HG03460 (cell line): ENCODE results near the gene MXD3.
A peak's percentile ranks its signal among the peaks of the same experiment; 100 is the strongest.
"Not testable (repeated sequence)": the region's sequence is repeated elsewhere in the genome, so short reads cannot be mapped to it uniquely, and the experiment has no call there.

Source experiments
- ATAC-seq: cut with Tn5 transposase; IDR thresholded peaks from one replicate; pipeline ENCODE4 v1.9.1; 2021; ENCODE audit not compliant: unreplicated experiment

MXD3 gene

DNA sequence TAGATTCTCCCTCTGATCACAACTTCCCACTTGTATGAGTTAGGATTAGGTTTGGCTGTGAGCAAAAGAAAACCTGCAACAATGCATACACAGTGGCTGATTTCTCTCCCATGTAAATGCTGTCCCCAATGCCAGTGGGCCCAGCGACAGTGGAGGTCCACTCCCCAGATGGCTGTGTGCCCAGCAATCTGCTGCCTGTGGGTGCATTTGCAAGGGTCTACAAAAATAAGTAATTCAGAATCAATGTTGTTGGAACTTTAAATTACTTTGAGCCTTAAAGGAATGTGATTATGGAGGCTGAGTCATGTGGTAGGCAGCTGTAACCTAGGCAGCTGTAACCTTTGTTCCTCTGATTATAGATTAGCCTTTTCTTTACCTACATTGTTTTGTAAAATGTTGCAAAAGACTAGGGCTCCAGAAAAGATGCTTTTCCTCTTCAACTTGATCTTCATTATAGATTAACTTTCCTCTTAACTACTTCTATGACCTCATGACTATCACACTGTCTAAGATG lies 14.2 kb upstream of the MXD3 start:
- ATAC-seq: no peak

DNA sequence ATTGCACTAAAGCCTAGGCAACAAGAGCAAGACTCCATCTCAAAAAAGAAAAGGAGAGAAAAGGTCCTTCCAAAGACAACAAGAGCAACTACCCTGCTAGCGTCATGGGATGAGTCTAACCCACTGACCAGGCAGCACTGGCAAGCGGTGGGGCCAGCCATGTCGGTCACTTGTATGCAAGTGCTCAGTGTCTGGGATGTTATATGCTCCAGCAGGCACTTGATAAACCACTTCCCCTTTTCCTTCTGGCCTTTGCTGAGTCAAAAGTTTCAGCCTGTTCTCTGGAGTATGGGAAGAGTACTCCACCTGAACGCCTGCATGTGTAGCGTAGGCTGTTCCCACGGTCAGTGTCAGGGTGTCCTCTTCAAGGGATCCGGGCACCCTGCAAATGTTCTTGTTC lies 9.2 kb upstream of the MXD3 start:
- ATAC-seq: no peak

DNA sequence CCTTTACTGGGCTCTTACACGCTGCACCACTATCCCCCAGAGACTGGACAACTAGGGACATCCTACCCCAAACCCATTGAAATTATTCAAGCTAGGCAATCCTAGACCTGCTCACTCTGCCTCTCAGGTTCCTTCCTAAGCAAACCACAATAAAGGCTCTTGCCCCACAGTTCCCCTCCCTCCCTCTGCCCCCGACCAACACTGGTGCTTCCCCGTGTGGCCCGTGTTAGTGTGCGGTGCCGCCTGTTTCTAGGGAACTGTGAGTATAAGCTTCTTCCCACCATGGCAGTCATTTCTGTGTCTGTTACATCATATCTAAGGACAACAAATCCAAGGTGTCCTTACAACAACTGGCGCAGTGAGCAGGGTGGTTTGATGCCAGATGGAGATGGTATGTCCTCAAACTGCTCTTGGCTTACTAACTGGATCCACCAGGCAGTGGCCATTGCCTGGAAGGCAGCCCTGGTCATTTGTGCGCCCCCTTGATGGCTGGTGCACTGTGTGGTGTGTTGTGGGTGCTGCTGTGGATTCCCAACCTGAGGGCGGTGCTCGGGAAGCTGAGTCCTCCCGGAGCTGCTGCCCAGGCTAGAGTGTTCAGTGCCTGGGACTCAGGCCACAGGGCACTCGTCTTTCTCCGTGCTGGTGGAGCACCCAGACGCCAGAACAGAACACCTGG lies 8.4 kb upstream of the MXD3 start:
- no peak for ATAC-seq

DNA sequence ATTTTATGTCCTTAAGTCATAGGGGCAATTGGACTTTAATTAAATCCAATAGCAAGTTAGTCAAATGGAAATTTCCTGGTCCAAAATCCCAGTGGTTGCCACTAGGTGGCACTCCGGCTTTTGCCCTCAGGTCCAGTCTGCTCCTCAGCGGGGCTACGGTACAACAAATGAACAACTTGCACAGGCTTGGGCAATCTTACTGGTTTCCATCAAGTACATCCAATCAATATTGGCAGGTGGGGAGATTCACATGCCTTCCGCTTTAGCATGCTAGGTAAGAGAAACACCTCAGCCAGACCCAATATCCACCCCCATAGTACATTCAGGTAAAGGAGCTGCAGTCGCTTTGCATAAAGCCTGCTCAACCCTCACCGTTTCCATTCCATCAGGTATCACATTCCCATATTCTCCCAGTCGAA lies 6.3 kb upstream of the MXD3 start:
- ATAC-seq: no peak

DNA sequence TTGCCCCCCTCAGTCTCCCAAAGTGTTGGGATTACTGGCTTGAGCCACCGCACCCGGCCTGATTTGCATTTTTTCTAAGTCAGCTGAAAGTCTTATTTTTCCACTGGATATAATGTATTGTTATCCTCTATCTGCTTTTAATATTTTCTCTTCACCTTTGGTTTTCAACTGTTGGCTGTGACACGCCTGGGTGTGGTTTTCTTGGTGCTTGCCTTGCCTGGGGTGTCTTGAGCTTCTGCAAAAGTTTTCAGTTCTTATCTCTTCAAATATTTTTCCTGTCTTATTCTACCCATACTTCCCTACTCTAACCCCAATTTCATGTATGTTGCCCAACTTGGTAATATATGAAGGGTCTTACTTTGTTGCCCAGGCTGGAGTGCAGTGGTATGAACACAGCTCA lies 4.3 kb upstream of the MXD3 start:
- no peak for ATAC-seq

DNA sequence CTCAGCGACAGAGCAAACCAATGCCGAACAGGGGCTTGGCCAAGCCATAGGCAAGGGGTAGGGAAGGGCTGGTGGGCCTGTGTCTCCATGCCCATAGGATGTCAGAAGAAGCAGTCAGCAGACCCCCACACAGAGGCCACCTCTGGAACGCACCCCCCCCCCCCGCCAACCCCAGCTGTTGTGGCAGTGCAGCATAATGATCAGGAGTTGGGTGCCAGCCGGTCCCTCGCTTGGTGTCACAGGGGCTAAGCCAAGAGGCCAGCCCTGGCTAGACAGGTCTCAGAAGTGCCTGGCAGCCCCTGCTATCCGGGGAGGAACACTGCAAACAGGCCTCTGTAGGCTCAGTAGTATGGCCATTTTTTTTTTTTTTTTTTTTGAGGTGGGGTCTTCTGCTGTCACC lies 3.7 kb upstream of the MXD3 start:
- ATAC-seq: no peak

DNA sequence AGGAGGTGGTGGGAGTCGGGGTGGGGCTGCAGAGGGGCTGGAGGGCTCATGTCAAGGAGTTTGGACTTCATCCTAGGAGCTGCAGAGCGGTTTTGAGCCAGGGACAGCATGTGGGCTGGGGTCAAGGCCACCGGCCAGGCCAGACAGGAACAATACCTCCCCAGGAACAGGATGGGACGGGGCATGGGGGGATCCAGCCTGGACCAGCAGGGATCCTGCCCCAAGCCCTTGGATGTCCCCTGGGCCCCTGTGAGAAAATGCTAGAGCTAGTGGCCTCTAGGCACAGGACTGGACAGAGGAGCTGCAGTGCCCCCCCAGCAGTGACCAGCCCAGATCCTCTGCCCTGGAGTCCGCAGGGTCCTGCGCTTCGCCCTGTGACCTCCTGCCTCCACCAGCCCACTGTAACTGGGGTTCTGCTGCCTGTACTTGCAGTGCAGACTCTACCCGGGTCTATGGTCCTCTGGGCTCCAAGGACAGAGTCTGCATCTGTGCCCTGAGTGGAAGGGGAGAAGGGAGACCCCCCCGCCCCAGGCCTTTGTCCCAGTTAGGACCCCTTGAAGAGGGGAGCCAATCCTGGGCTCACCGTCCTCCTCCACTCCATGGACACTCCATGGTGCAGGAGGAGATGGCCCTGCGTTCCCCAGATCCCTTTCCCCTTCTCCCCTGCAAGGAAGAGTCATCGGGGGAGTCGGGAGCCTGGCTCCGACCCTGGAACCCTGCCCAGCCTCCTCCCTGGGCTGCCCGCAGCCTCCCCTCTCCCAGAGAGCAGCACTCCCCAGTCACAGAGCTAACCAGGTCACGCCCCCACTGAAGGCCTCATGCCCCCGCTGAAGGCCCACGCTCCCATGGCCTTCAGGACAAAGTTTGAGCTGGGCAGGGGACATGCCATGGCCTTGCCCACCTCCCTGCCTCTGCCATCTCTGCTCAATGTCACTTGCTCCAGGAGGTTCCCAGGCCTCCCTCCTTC lies 3.0 kb upstream of the MXD3 start:
- no peak for ATAC-seq

DNA sequence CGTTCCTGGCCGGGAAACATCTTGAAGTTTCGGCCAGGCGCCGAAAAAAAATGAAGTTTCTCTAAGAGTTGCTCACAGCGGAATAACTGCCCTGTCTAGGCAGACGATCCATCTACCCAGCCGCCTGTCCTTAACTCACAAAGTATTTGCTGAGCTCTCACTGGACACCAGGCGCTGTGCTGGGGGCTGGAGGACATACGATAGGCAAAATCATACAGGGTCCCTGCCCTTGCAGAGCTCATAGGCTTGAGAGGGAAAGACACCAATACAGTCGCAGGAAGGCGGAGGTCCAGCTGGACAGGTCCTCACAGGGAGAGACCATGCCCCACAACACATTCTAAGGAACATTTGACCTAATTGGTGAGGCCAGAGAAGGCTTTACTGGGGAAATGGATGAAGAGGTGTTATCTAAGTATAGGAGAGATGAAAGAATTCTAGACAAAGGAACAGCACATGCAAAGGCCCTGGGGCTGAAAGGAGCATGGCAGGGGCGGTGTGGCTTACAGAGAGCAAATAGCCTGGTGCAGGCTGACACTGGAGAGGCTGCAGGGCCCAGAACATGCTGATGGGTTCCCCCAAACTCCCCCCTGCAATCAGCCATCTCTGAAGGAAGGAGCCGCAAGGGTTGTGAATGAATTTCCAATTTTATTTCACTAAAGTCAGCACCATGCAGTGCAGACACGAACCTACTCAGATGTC lies 2.0 kb upstream of the MXD3 start:
- no peak for ATAC-seq

DNA sequence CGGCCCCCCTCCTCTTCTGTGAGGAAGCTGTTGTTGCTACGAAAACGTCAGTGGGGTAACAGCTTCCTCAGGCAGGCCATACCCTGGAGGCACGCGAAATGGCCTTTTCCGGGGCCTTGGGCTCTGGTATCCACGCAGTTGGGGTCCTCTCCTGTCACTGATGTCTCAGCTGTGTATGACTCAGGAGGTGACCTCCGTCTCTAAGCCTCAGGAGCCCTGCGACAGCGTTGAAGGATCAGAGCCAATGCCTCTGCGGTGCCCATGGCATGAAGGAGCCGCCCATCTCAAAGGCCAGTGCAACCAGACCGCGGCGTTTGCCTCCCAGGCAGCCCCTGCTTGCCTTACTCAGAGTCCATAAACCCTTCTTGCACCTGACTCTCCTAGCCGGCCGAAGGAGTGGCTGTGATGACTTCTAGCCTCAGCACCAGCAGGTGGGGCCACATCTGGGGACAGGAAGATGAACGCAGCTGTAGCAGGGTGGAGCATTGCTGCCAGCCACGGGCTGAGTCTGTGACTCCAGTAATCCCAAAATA lies 1.0 kb upstream of the MXD3 start:
- peak; percentile 26 for ATAC-seq

DNA sequence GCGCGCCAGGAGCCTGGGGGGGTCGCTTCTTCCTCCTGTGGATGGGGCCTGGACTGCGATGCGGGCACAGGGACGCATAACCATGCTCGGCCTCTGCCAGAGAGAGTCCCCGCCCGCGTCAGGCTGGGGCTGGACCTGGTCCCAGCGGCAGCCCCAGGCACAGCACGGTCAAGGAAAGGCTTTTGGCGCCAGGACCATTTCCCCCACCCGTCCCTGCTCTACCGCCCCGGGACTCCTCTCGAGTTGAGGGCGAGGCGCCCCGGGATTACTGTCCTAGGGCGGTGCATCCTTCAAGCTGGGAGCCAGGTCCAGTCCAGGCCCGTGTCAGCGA lies 341 bp downstream of the MXD3 start:
- peak; percentile 2 for ATAC-seq

DNA sequence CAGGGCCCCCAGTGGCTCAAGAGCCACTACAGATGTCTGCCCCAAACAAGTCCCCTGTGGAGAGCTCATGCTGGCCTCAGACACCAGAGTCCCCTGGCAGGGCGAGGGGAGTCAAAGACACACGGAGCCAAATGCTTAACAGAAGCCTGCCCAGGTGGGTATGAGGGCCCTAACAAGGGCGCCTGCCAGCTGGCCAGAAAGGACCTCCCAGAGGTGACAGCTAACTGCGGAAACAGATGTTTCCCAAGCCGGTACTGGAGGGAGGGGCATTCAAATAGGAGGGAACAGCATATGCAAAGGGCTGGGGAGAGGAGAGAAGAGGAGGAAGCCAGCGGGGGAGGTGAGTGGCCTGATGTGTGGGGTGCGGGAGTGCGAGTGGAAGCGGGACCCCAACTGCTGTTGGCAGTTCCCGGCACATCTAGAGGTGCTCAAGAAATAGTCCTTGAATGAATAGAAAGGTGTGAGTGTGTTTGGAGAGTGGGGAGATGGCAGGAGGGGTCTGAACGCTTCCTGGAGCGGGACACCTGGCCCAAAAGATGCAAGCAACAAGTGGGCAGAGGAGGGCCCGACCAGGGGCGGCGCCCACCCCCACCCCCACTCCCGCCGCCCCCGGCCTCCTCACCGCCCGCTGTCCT lies 824 bp downstream of the MXD3 start:
- ATAC-seq: no peak

DNA sequence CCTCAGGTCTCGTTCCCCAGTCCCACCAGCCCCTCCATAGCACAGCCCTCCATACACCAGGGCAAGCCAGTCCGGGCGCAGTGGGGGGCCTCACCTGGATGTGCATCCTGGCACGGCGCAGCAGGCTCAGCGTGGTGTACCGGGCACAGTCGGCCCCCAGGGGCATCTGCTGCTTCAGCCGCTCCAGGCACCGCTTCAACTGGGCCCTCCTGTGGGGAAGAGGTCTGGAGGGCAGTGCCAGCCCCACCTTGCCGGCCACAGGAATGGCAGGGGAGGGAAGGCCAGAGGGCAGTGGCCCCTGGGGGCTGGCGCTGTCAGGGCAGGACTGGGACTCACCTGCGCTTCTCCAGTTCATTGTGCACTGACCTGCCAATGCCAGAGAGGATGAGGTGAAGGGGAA lies 1.4 kb downstream of the MXD3 start:
- no peak for ATAC-seq

DNA sequence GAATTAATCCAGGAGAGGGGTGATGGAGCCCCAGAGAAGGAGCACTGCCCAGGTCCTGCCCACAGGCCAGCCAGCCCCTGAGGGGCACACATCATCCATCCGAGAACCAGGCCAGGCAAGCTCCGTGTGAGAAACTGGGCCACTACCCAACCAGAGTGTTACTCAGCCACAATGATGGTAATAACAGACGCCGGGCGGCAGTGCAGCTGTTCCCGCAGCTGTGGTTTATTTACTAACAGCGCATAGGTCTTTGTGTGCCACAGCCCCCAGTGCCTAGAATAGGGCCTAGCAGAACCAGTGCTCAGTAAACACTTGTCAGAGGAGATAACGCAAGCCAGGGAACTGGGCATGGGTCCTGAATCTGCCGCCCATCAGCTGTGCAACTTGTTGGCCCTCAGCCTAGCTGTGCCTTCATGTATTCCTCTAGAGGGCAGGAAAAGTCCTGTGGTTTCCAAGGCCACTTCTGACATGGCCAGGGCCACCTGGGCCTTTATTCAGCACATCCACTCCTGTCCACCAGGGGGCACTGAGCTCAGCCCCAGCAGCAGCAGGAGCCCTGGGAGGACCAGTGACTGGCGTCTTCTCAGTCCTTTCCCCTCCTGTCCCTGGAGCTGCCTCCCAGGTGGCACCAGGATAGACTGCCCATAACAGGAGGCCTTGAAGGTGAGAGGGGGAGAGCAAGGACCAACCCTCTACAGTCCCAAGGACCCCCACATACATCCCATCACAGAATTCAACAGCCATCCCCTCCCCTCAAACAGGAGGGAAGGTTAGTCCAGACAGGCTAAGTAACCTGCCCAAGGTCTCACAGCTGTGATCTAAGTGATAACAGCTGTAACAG lies 2.1 kb downstream of the MXD3 start:
- ATAC-seq: no peak

DNA sequence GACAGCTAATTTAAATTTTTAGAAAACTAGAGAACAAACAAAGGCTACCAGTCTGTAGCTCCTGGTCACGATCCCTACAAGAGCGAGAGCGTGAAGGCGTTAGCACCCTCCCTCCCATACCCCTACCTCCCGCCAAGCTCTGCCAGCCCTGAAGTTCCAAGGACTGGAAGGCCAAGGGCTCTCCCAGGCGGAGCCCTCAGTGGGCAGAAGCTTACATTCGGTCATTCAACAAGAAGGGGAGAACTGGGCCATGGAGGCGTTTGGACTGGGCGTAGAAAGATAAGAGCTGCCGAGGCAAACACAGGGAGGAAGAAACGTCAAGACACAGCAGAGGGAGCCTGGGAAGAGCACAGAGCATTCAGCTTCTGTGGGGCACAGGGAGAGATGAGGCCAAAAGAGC lies 3.0 kb downstream of the MXD3 start:
- ATAC-seq: no peak

DNA sequence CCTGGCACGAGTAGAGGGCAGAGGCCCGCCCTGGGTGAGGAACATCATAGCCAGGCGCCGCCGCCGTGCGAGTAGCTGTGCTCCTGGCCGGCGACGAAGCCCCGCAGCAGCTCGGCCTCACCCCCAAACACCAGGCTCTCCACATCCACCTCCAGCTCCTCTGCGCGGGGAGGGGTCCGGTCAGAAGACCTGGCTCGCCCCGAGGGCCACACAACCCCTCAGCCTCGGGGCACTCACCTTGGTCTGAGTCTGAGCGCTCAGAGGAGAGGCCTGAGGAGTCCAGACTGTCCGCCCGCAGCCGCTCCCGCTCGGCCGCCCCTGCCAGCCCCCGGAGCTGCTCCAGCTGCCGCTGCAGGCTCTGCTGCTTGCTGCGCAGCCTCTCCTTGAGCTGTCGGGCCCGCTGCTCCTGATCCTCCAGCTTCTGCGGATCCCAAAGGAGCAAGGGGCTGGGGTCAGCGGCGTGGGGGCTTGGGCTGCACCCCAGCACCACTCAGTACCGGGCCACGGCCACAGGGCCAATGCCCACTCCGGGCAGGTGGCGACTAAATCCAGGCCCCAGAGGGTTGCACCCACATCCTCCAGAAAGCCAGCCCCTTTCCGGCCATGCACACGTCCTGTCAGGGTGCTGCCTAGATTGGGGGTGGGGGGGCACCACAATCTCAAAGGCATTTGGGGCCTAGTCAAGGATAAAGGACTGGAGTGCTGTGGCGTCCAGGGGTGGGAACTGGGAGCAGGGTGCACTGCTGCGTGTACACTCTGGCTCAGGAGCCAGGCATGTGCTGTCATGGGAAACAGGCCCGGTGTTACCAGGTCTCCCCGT lies 3.9 kb downstream of the MXD3 start:
- no peak for ATAC-seq

DNA sequence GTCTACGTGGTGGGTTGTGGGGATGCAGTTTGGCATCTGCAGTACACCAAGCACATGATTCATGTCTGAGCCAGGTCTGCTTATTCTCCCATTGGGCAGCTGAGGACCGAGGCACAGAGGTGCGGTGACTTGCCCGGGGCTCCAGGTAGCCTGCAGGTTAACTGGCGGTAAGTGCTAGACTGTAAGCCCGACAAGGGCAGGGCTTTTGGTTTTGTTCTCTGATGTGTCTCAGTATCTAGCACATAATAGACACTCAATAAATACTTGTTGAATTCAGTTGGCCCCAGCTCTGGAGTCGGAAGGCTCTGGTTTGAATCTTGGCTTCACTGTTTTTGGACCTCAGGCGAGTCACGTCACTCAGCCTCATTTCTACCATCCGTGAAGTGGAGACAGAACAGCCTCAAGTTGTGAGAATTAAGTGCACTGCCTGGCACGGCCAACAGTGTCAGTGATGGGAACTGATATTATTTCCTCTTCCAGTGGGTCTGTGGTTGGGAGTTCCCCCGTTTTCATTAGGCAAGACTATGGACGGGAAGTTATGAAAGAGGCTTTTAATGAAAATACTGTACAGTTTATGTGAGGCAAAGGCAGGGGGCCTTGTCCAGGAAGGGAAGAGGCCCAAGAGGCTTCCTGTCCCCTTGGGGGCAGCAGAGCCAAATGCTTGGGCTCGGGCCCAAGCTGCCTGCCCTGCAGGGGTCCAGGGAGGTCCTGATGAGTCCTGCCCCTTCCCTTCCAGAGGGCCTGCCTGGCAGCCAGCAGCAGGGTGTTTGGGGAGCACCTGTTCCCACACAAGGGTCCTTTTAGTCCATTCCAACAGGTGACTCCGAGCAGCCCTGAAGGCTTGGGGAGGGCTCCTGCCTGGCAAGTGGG lies 4.8 kb downstream of the MXD3 start:
- no peak for ATAC-seq

DNA sequence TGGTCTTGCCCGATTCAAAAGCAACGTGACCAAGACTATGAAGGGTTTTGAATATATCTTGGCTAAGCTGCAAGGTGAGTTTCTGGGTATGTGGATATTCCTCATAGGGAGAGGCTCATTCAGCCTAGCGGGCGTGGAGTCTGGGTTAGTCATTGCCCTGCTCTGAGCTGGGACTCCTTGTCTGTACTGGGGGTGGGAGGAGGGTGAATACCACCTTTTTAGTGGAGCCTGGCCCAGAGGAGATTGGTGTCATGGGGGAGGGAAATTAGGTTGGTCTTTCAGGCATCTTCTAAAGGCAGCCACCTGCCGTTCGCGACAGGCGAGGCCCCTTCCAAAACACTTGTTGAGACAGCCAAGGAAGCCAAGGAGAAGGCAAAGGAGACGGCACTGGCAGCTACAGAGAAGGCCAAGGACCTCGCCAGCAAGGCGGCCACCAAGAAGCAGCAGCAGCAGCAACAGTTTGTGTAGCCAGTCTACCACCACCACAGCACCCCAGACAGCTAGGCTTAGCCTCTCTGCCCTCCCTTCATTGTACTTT lies 5.5 kb downstream of the MXD3 start:
- not testable (repeated sequence) for ATAC-seq
